Heart left ventricle (tissue), 13 donors: ENCODE data around the gene GPR87.

Experiments
- CTCF ChIP-seq, 12 donors: fragments of 200-600 bp; sonication (generic) in 4 of 12; IDR thresholded peaks; one replicate each; pipeline versions ENCODE4 v1.5.0 to v1.8.0; 2018 to 2022; ENCODE audit warnings: antibody characterized with exemption in 12 of 12, mild to moderate bottlenecking in 5 of 12
- POLR2A ChIP-seq, 2 donors: fragments of 450-650 bp; IDR thresholded peaks; one replicate each; pipeline ENCODE4 v1.6.1; 2017; ENCODE audit warnings: antibody characterized with exemption in 2 of 2, mild to moderate bottlenecking in 2 of 2, moderate library complexity in 2 of 2
- donor health status: ischemic (EF 13 %, LVEDD 7.1; RV severe dilation, severe dysfunction).
- donor health status: DM: no; HTN: yes; CAD: no.
- donor health status: DM: no; HTN: no; CAD: no.
- donor health status: ischemic (EF 25% LVEDD 6.9; RV normal size, moderate dysfunction).
- donor health status: ischemic (EF 25% LVEDD 5.7; RV mildly dilated, moderate dysfunction).
- donor health status: ischemic (EF 35%, LVEDD 5.7; RV mildly dilated, moderate dysfunction).
- donor health status: nonischemic (EF 11% LVEDD 7.7; RV severe dilation, severe dysfunction).
- donor health status: DM: yes; HTN: yes; CAD: no.
- donor health status: PGD.
- donor health status: ischemic (EF 29% LVEDD 5.4; RV normal size, mild dysfunction).
- donor health status: nonischemic (EF 23%, LVEDD 6.1; RV moderate dilation, normal function).

- TF ChIP-seq POLR2A (IDR thresholded peaks at IDR 0.05) (no peak), CTCF (IDR thresholded peaks at IDR 0.05) (no peak)
Observed at GRCh38 chr3:151318313-151318712, 1.7 kb upstream of the GPR87 start.
